GM18861 (cell line): ENCODE results near the gene PSMD11.
"Not testable (repeated sequence)": the region's sequence is repeated elsewhere in the genome, so short reads cannot be mapped to it uniquely, and the experiment has no call there.

Experiments
- ATAC-seq: cut with Tn5 transposase; IDR thresholded peaks from one replicate; pipeline ENCODE4 v1.9.1; 2021; ENCODE audit not compliant: unreplicated experiment

PSMD11 gene

GRCh38 chr17:32510466-32510865, 66.2 kb downstream of the PSMD11 start:
- no peak for ATAC-seq

GRCh38 chr17:32512328-32512727, 68.0 kb downstream of the PSMD11 start:
- no peak for ATAC-seq

GRCh38 chr17:32513579-32513978, 69.3 kb downstream of the PSMD11 start:
- no peak for ATAC-seq

- no peak for ATAC-seq
Observed at GRCh38 chr17:32514606-32515005, 70.3 kb downstream of the PSMD11 start.

GRCh38 chr17:32515677-32516383, 71.5 kb downstream of the PSMD11 start:
- ATAC-seq, result peak; percentile 38

GRCh38 chr17:32516450-32516849, 72.1 kb downstream of the PSMD11 start:
- no peak for ATAC-seq

- ATAC-seq, result no peak
Observed at GRCh38 chr17:32516940-32517701, 72.8 kb downstream of the PSMD11 start.

- ATAC-seq, result no peak
Observed at GRCh38 chr17:32517982-32518381, 73.7 kb downstream of the PSMD11 start.

- ATAC-seq, result no peak
Observed at GRCh38 chr17:32518646-32519227, 74.4 kb downstream of the PSMD11 start.

- ATAC-seq, result no peak
Observed at GRCh38 chr17:32519228-32520103, 75.2 kb downstream of the PSMD11 start.

- ATAC-seq, result no peak
Observed at GRCh38 chr17:32520104-32520701, 75.9 kb downstream of the PSMD11 start.

GRCh38 chr17:32520737-32521404, 76.6 kb downstream of the PSMD11 start:
- ATAC-seq, result no peak

GRCh38 chr17:32523017-32523680, 78.8 kb downstream of the PSMD11 start:
- ATAC-seq, result peak; percentile 49

- ATAC-seq, result peak; percentile 40
Observed at GRCh38 chr17:32523827-32524552, 79.7 kb downstream of the PSMD11 start.

- ATAC-seq, result not testable (repeated sequence)
Observed at GRCh38 chr17:32524553-32524880, 80.2 kb downstream of the PSMD11 start.

GRCh38 chr17:32525122-32525521, 80.8 kb downstream of the PSMD11 start:
- no peak for ATAC-seq

GRCh38 chr17:32527146-32527545, 82.8 kb downstream of the PSMD11 start:
- no peak for ATAC-seq

GRCh38 chr17:32528825-32529224, 84.5 kb downstream of the PSMD11 start:
- no peak for ATAC-seq

- no peak for ATAC-seq
Observed at GRCh38 chr17:32529604-32530003, 85.3 kb downstream of the PSMD11 start.
